GM19452 (cell line): ENCODE measurements around the gene SNRK.

ENCODE experiments used
- ATAC-seq: cut with Tn5 transposase; IDR thresholded peaks from one replicate; pipeline ENCODE4 v1.9.1; 2021; ENCODE audit not compliant: unreplicated experiment

Gene SNRK, protein sequence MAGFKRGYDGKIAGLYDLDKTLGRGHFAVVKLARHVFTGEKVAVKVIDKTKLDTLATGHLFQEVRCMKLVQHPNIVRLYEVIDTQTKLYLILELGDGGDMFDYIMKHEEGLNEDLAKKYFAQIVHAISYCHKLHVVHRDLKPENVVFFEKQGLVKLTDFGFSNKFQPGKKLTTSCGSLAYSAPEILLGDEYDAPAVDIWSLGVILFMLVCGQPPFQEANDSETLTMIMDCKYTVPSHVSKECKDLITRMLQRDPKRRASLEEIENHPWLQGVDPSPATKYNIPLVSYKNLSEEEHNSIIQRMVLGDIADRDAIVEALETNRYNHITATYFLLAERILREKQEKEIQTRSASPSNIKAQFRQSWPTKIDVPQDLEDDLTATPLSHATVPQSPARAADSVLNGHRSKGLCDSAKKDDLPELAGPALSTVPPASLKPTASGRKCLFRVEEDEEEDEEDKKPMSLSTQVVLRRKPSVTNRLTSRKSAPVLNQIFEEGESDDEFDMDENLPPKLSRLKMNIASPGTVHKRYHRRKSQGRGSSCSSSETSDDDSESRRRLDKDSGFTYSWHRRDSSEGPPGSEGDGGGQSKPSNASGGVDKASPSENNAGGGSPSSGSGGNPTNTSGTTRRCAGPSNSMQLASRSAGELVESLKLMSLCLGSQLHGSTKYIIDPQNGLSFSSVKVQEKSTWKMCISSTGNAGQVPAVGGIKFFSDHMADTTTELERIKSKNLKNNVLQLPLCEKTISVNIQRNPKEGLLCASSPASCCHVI

DNA sequence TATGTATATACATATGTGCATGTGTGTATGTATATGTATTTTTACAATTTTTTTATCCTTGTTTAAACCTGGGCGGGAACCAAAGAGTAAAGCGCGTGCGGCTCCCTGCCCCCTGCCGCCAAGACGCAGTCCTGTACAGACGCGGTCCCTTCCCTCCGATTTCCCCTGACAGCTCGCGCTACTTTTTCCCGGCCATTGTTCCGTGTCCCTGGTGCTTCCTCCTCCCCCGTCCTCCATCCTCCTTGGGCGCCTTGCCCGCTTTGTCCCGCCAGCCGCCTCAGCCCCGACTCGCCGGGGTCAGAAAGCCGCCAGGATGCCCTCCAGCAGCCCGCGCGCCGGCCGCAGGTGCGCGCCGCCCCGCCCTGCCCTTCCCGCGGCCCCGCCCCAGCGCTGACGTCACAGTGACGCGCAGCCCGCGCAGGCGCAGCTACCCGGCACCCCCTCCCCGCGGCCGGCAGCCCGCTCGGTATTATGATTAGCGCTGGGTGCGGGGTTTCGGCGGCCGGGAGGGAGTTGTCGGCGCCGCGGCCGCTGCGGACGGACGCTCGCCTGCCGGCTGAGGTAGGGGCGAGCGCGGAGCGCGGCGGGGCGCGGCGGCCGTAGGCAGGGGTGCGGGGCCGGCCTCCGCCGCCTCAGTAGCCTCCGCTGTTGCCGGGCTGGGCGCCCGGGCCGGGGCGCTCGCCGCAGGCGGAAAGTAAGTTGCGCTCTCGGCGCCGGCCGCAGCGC is at the start of gene SNRK:
Gene SNRK, plus strand, starts transcription at position 426 of the 726 bp plus-strand sequence. CDS start 16,664 bp downstream, outside the sequence.
- peak; percentile 89 for ATAC-seq

DNA sequence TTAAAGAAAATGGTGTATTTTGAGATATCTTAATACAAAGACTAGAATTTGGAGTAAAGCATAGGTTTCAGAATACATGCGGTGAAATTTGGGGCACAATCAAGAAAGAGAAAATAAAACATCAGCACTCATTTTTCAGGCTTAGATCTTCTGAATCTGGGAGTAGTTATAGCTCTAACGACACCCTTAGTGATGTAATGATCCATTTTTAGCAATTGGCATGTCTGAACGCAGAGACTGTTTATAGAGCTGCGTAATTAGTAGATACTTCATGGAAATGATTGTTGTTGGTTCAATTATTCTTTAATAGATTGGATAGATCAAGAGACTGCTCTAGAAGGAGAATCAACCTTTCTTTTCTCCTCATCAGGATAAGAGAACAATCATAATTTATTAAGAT is 47.5 kb upstream of the SNRK start:
- ATAC-seq, result no peak

DNA sequence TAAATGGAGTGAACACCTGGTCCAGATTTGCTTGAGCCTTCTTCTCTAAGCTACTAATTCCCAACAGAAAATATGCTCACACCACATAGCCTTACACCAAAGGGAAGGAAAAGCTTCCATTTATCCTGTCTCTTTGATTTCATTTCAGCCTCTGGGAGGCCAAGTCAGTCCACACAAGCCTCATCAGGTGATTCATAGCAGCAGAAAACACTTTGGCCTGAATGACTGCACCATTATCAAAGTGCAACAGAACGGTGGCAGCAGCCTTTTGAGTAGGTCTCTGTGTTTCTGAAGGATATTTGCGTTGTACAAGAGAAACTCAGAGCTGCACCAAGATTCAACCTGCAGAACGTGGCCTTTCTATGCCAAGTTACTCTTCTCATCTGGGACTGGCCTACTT is 46.6 kb upstream of the SNRK start:
- no peak for ATAC-seq

DNA sequence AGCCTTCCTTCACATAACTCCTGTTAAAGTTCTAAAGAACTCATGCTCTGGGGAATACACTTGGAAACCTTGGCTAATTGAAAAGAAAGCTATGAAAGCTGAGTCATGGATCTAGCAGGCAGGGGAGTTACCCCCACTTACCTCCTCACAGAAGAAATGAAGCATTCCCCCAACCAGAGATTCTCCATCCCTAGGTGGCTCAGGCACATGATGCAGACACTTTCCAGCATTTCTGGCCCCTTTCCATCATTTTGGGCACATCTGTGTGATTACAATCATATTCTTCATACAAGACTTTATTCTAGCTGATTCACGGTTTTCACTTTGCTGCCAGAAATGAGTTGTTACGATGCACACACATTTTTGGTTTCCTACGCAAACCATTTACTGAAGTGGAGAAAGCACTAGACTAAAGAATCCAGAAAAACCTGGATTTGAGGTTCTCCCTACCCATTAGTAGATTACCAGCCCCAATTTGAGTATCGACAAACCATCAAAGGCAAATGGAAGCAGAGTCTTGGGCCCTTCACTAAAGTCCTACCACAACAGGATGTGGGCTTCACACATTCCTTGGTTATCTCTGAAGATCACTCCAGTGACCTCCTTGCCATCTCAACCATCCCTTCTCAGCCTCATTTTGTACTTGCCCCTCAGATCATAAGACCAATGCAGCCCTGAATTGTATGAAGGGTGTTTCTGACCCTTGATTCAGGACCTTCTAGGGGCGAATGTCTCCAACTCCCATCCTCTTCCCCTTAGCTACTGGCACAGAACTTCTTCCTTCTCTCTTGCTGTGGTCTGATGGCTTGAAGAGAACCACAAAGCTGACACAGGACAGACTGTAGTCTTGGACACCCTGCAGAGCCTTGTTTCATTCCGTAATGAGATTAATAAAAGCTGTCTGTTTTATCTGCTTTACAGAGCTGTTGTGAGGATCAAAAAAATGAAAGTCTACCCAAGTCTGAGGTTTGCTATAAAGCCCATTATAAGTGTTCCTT is 42.5 kb upstream of the SNRK start:
- no peak for ATAC-seq

DNA sequence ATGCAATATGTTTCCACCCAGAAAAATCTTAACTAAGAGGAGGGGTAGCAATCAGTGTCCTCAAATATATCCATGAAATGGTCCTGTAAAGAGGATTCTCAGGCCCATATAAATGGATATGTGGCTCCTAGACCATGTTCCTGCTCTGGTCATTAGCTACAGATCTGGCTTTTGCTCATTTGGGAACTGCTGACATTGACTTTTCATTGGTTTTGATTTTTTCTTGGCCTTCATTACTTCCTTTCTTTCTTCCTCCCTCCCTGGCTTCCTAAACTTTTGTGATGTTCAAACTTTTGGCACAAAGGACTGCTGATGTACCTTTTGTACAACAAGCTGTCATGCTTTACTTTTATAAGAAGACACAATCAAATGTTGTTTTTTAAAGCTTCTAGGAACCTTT is 41.6 kb upstream of the SNRK start:
- no peak for ATAC-seq

DNA sequence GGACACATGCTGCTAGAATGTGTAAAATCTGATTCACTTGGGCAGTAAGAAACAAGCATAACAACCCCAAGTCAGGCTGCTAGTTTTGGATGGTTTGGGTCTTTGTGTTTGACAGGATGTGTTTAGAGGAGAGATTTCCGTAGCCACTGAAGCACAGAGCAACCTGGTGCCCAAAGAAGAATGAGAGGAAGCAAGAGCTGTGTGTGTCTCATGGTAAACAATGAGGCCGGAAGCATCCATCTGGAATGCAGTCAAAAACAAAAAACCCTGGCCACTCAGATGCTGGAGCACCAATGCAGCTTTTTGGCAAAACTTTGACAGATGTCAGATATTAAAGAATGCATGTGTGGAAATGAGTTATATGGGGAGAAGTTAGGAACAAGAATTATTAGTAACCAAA is 39.4 kb upstream of the SNRK start:
- no peak for ATAC-seq

DNA sequence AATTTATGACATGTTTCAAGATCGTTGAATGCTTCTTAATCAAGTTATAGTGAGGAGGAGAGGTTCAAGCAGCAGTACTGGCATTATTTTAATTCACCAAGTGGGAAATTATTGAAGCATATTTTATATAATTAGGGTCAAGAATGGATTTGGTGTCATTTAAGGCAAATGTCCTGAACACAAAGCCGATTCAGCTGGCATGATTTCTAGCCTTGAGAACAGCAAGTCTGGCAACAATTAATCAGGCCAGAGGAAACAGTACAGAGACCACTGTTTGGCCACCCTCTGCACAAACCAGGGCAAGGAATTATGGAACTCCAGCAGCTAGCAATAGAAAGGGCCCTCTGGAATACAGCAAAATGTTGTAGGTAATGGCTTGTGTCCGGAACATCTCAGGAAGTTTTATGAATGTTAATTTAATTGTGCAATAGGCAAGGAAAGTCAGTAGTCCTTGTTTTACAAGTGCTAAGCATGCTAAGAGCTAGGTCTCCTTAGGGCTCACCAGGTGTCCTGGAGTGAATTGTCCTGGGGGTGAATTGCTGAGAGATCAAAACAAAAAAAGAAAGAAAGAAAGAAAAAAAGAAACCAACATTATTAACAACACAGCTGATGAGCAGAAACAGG is 38.7 kb upstream of the SNRK start:
- no peak for ATAC-seq

DNA sequence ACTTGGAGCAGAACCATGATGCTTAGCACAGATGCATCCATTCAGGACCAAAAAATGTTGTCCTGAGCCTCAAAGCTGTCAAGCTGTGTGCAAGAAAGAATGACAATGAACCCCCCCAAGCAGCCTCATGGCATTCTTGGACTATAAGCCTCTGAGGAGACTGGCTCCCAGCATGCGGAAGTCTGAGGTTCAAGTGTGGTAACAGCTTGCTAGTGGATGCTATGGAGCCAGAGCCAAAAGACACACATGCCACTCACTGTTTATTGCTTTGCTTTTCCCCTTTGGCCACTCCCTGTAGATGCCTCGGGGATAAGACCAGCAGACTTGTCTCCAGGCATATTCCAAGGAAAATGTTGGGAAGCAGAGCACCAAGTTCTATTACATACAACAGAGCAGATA is 38.2 kb upstream of the SNRK start:
- ATAC-seq, result no peak

DNA sequence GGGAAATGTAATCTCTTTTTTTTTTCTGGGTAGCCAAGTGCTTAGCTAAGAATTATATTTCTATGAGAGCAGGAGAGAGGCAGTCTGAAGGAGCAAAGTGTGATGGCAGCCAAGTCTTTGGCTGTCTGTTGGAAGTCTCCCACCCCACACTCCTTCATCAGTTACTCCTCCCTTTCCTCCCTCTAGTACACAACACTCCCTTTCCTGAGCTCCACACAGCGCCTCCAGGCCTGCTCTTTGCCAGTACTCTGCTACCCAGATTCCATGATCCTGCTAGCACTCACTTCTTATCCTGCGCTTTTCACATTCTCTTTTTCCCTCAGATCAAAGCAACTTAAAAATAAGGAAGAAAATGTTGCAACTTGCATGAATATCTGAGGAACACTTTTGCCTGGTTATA is 37.4 kb upstream of the SNRK start:
- ATAC-seq, result no peak

DNA sequence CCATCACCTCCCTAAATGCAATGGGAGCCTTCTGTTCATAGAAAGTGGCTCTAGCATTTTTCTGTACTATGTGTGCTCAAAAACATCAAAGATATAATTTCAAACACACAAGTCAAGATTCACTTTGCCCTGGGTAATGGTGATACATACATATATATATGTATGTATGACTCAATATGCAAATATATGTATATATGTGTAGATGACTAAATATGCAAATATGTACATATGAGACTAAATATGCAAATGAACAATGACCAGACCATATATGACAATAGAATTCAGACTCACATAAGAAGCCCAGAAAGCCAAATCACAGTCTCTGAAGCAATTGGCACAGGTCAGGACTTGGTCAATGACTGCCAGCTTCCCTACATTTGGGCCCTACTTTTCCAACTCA is 36.9 kb upstream of the SNRK start:
- no peak for ATAC-seq

DNA sequence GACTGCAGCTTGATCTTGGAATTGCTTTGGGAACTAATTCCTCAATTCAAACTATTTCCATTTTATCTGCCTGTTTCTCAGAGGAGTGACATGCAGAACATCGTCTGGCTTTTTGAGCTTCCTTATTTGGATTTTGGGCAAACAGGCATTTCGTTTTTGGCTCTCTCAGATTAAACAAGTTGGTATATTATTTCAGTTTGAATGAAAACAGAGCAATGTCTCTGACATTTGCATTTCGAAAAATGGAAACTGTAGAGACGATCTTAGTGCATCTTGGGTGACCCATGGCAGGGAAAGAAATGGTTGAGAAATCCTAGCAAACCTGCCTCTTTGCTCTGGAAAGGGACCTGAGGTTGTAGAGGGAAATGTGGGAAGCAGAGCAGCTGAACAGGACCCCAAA is 33.0 kb upstream of the SNRK start:
- ATAC-seq, result no peak

DNA sequence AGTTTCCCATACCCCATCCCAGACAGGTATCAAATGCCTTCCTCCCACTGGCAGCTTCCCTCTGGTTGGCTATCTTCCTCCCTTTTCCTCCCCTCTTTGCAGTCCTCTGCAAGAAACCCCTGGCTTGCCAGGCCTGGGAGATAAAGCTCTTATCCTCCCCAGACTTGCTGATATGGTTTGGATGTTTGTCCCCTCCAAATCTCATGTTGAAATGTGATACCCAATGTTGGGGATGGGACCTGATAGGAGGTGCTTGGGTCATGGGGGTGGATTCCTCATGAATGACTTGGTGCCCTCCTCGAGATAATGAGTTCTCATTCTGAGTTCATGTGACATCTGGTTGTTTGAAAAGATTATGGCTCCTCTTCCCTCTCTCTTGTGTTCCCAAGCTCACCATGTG is 32.2 kb upstream of the SNRK start:
- ATAC-seq, result no peak

DNA sequence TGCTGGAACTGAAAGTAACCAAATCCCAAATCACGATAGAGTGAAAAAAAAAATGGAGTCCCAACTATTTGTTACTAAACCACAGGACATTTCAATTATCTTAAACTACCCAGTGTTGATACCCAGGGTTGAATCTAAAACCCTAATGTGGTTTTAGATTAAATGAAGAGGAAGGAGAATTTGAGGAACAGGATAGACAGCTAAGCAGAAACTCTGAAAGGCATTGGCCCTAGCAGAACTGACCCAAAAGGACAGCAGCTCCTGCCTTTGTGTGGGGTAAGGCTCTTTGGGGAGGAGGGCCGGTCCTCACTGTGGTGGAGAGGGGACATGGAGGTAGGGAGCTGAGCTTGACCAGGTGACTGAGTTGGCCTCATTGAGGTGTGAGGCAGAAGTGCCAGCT is 30.7 kb upstream of the SNRK start:
- no peak for ATAC-seq

DNA sequence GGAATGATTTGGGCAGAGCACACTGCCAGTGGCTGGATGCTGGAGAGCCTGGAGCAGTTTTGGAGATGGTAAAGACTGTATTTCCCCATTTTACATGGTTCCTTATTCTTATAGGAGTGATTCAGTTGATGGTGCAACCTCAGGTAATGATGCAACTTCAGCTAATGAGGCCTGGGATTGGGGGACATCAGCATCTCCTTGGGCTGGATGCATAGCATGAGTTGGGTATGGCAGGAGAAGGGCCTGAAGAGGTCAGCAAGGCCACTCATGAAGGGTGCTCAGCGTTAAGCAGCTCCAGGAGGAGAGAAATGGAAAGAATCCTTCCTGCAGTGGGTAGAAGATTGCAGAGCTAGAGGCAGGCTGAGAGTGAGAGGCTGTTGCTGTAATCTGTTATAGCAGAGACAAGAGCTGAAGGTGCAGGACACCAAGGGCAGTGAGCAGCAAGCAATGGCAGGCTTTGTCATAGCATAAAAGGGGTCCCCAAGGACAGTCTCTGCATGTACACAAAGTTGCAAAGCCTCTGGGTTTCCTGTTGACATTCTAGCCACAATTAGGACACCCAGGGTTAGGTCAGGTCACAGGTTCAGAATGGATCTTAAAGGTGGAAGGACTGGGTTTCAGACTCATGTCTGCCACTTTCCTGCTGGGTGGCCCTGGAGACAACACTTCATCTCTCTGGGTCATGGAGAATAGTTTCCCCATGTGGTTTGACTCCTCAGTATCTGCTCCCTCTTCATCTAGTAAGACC is 29.5 kb upstream of the SNRK start:
- no peak for ATAC-seq

DNA sequence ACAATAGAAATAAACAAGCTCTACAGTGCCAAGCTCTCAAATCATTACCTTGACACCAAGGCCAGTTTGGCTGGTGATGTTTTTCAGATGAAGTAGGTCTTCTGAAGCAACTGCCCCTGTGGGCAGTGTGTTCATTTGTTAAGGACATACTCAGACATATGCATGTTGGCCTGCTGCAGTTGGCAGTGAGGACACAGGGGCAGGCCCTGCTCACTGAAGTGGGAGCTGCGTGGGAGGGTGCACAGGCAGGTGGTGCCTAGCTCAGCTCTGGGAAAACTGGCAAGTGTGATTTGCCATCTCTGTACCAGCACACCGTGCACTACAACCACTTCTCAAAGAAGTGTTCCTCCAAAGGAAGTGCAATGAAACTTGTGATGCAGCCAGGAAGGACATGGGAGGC is 28.5 kb upstream of the SNRK start:
- no peak for ATAC-seq

DNA sequence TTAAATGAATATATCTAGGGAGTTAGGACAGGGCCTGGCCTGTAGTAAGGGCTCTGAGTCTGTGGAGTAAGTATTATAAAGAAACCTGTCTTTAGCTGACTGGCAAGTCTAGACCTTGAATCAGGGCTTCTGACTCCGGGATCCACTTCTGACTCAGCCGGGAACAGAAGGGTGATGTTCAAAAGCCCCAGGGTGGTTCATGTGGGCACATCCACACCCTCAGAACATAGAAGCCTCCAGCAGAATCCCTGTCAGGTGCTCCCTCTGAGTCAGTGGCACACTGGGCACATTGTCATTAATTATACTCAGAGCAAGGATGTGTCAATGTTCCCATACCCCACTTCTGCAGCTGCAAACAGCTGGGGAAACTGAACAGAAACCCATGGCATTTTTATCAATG is 26.7 kb upstream of the SNRK start:
- no peak for ATAC-seq

DNA sequence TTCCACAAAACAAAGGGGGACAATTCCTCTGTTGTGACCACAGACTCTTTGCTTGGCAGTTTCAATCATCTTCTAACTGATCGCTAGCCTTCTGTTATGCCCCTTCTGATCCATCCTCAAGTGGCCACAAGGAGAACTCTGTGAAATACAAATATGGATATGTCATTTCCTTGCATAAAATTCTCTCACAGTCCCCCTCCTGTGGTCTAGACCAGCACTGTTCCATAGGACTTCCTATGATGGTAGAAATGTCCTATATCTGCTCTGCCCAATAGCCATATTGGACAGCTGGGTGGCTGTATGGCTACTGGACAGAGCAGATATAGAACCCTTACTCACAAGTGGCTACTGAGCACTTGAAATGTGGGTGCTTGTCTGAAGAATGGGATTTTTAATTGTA is 25.9 kb upstream of the SNRK start:
- no peak for ATAC-seq

DNA sequence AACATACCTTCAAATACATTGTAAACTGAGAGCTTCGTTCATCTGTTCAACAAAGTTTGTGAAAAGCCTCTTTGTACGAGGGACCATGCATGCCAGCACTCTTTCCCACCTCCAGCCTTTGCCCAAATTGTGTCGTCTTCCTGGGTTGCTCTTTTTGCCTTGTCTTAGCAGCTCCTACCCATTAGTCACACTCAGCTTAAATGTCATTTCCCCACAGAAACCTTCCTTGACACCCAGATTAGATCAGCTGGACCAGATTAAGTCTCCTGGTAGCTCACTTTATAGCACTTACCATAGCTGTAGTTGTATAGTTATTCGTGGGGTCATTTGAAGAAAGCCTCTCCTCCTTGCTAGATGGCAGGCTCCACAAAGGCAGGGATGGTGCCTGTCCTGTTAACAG is 24.1 kb upstream of the SNRK start:
- ATAC-seq, result no peak

DNA sequence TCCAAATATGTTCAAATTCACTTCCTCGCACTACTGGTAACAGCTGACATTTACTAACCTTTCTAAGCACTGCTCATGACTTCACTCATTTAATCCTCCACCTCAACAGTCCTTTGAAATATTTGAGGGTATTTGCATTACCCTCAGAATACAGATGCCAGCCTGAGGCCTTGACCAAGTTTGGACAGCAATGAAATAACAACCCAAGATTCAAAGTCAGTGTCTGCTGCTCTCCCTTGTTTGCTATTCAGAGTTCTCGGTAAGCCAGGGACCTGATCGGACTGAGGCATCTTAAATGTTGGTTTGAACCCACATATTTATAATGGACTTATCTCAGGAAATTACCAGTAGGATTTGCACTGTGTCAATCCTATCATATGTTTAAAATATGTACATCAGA is 19.9 kb upstream of the SNRK start:
- ATAC-seq, result no peak

DNA sequence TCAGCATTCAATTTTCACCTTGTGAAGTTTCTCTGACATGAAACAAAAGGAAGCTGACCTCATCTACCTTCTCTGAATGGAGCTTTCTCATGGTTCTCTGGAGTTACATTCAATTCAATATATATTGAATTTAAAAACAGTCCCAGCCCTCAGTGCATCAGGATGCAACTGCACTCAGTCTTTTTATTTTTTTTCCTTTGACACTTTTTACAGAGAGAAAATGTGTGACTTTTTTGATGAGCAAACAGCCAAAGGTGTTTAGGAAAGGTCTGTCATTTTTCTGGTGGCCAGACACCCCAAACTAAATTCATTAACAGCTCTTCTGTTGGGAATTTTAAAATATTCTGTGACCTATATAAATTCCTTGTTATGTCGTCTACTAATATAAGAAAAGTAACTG is 19.3 kb upstream of the SNRK start:
- ATAC-seq, result no peak
